DOHH2 (cell line): ENCODE results near the gene TPCN2.

ENCODE experiments used
- H3F3A ChIP-seq: fragments of 200-600 bp; sonication (generic), shearing (Covaris generic); 2 replicates; pipeline ENCODE4 v1.6.0; 2016; ENCODE audit warnings: antibody characterized with exemption, mild to moderate bottlenecking; ENCODE audit not compliant: control insufficient read depth, insufficient read depth
- H3K27ac ChIP-seq: fragments of 200-600 bp; sonication (generic); 2 replicates; pipeline ENCODE4 v1.5.1; 2014; ENCODE audit warnings: low read depth, mild to moderate bottlenecking, low read length, moderate library complexity
- H3K27me3 ChIP-seq: fragments of 200-600 bp; sonication (generic); 2 replicates; pipeline ENCODE4 v1.6.1; 2014; ENCODE audit warnings: mild to moderate bottlenecking, low read length, mixed read lengths; ENCODE audit not compliant: control insufficient read depth
- H3K36me3 ChIP-seq: fragments of 200-600 bp; sonication (generic); 2 replicates; pipeline ENCODE4 v1.6.1; 2014; ENCODE audit warnings: mild to moderate bottlenecking, low read length, moderate library complexity, mixed read lengths; ENCODE audit not compliant: control insufficient read depth
- H3K4me1 ChIP-seq: fragments of 200-600 bp; sonication (generic); 2 replicates; pipeline ENCODE4 v1.6.1; 2014; ENCODE audit warnings: mild to moderate bottlenecking, low read length, mixed read lengths; ENCODE audit not compliant: control insufficient read depth
- H3K4me2 ChIP-seq: fragments of 200-600 bp; sonication (generic); 2 replicates; pipeline ENCODE4 v1.6.0; 2014; ENCODE audit warnings: mild to moderate bottlenecking, low read length, moderate library complexity
- H3K4me3 ChIP-seq: fragments of 200-600 bp; sonication (generic); 2 replicates; pipeline ENCODE4 v1.5.1; 2014; ENCODE audit warnings: mild to moderate bottlenecking, low read length, mixed read lengths
- H3K79me2 ChIP-seq: fragments of 200-600 bp; sonication (generic); 2 replicates; pipeline ENCODE4 v1.6.1; 2014; ENCODE audit warnings: mild to moderate bottlenecking, low read length, mixed read lengths; ENCODE audit not compliant: control insufficient read depth
- H3K9me2 ChIP-seq: fragments of 200-600 bp; sonication (generic); replicated peaks from 2 replicates; pipeline ENCODE4 v1.6.1; 2014; ENCODE audit warnings: mild to moderate bottlenecking, low read length, mixed read lengths; ENCODE audit not compliant: control insufficient read depth
- H3K9me3 ChIP-seq: fragments of 200-600 bp; sonication (generic); 2 replicates; pipeline ENCODE4 v1.6.1; 2014; ENCODE audit warnings: antibody characterized with exemption, low read length, mixed read lengths; ENCODE audit not compliant: control insufficient read depth, insufficient read depth
- H4K20me1 ChIP-seq: fragments of 200-600 bp; sonication (generic); 2 replicates; pipeline ENCODE4 v1.6.0; 2014; ENCODE audit warnings: low read depth, mild to moderate bottlenecking, antibody characterized with exemption, low read length, moderate library complexity; ENCODE audit not compliant: control insufficient read depth, insufficient read depth
- CTCF ChIP-seq: fragments of 200-600 bp; sonication (generic); IDR thresholded peaks from one replicate; pipeline ENCODE4 v1.5.1; 2014; ENCODE audit warnings: antibody characterized with exemption, mild to moderate bottlenecking, low read depth, low read length; ENCODE audit not compliant: poor library complexity, severe bottlenecking
- EZH2phosphoT487 ChIP-seq: fragments of 200-600 bp; sonication (generic); IDR thresholded peaks from 2 replicates; pipeline ENCODE4 v1.6.1; 2017; ENCODE audit warnings: borderline replicate concordance, mild to moderate bottlenecking, antibody characterized with exemption, low read length, moderate library complexity, mixed read lengths

TPCN2 gene

GRCh38 chr11:69002110-69002569, 46.6 kb upstream of the TPCN2 start:
- H3K4me1 ChIP-seq: no peaks in the 10 kb centered on the region
- no peaks in the 10 kb centered on the region for H3K36me3 ChIP-seq
- H3K79me2 ChIP-seq: no peaks in the 10 kb centered on the region
- H4K20me1 ChIP-seq: no peaks in the 10 kb centered on the region
- no peak overlapping the region for H3K4me2 ChIP-seq
- H3K9me2 ChIP-seq: no peaks in the 10 kb centered on the region
- H3F3A ChIP-seq: no peaks in the 10 kb centered on the region
- H3K27me3 ChIP-seq: no peaks in the 10 kb centered on the region
- TF ChIP-seq CTCF (no peak), EZH2phosphoT487 (no peak)
- no peaks in the 10 kb centered on the region for H3K9me3 ChIP-seq
- no peak overlapping the region for H3K27ac ChIP-seq
- no peak overlapping the region for H3K4me3 ChIP-seq

GRCh38 chr11:69002570-69003231, 46.0 kb upstream of the TPCN2 start:
- no peaks in the 10 kb centered on the region for H3K79me2 ChIP-seq
- H4K20me1 ChIP-seq: no peaks in the 10 kb centered on the region
- no peaks in the 10 kb centered on the region for H3F3A ChIP-seq
- no peak overlapping the region for H3K27ac ChIP-seq
- H3K9me2 ChIP-seq: no peaks in the 10 kb centered on the region
- H3K27me3 ChIP-seq: no peaks in the 10 kb centered on the region
- H3K9me3 ChIP-seq: no peaks in the 10 kb centered on the region
- H3K4me2 ChIP-seq: no peak overlapping the region
- H3K4me1 ChIP-seq: no peaks in the 10 kb centered on the region
- no peak overlapping the region for H3K4me3 ChIP-seq
- TF ChIP-seq CTCF: no peak
- TF ChIP-seq EZH2phosphoT487: no peak
- H3K36me3 ChIP-seq: no peaks in the 10 kb centered on the region

GRCh38 chr11:69003301-69003865, 45.3 kb upstream of the TPCN2 start:
- TF ChIP-seq EZH2phosphoT487: no peak
- TF ChIP-seq CTCF: no peak
- no peaks in the 10 kb centered on the region for H3K9me2 ChIP-seq
- no peaks in the 10 kb centered on the region for H3K27me3 ChIP-seq

More at GRCh38 chr11:69003301-69003865, 45.3 kb upstream of the TPCN2 start:
- Histone ChIP-seq H3K9me3 (no peaks in the 10 kb centered on the region), H4K20me1 (no peaks in the 10 kb centered on the region), H3K79me2 (no peaks in the 10 kb centered on the region), H3K27ac (no peak overlapping the region), H3K4me2 (no peak overlapping the region), H3F3A (no peaks in the 10 kb centered on the region), H3K4me1 (no peaks in the 10 kb centered on the region), H3K4me3 (no peak overlapping the region), H3K36me3 (no peaks in the 10 kb centered on the region)
